Parathyroid adenoma (tissue), 2 donors: ENCODE data around the gene CIB1.
A peak's percentile ranks its signal among the peaks of the same experiment; 100 is the strongest.

Experiments used
- H2AFZ ChIP-seq: fragments of 300-600 bp; sonication (generic); one replicate; pipeline ENCODE4 v1.7.0; 2017; ENCODE audit warnings: antibody characterized with exemption, mild to moderate bottlenecking
- H3K27ac ChIP-seq: fragments of 300-600 bp; sonication (generic); one replicate; pipeline ENCODE4 v1.7.0; 2017
- H3K27me3 ChIP-seq: fragments of 300-600 bp; sonication (generic); one replicate; pipeline ENCODE4 v1.7.0; 2017; ENCODE audit warnings: low read length; ENCODE audit not compliant: control insufficient read depth, insufficient read depth
- H3K36me3 ChIP-seq: fragments of 300-600 bp; sonication (generic); one replicate; pipeline ENCODE4 v1.7.0; 2017; ENCODE audit warnings: low read length; ENCODE audit not compliant: control insufficient read depth, insufficient read depth
- H3K4me1 ChIP-seq: fragments of 300-600 bp; sonication (generic); one replicate; pipeline ENCODE4 v1.7.0; 2017; ENCODE audit warnings: control low read depth
- H3K4me2 ChIP-seq: fragments of 300-600 bp; sonication (generic); one replicate; pipeline ENCODE4 v1.7.0; 2017; ENCODE audit warnings: low read length
- H3K4me3 ChIP-seq: fragments of 300-600 bp; sonication (generic); one replicate; pipeline ENCODE4 v1.7.0; 2017; ENCODE audit warnings: low read depth, low read length
- H3K79me2 ChIP-seq: fragments of 300-600 bp; sonication (generic); one replicate; pipeline ENCODE4 v1.7.0; 2017; ENCODE audit warnings: control low read depth
- H3K9ac ChIP-seq: fragments of 300-600 bp; sonication (generic); one replicate; pipeline ENCODE4 v1.7.0; 2017; ENCODE audit warnings: mild to moderate bottlenecking
- H3K9me3 ChIP-seq: fragments of 300-600 bp; sonication (generic); one replicate; pipeline ENCODE4 v1.7.0; 2017; ENCODE audit warnings: low read length; ENCODE audit not compliant: control insufficient read depth
- CTCF ChIP-seq: fragments of 300-600 bp; sonication (generic); IDR thresholded peaks from one replicate; pipeline ENCODE4 v1.7.0; 2017; ENCODE audit warnings: antibody characterized with exemption, mild to moderate bottlenecking
- donor health status: primary hyperparathyroidism.

The CIB1 gene

GRCh38 chr15:90184119-90184785, 49.5 kb downstream of the CIB1 start:
- H3K9ac ChIP-seq, result peak overlapping the region; percentile 53
- peak overlapping the region; percentile 99 for H3K27ac ChIP-seq
- TF ChIP-seq CTCF, result no peak
- peak overlapping the region; percentile 59 for H3K4me2 ChIP-seq
- no peaks in the 10 kb centered on the region for H3K36me3 ChIP-seq
- H3K79me2 ChIP-seq, result no peaks in the 10 kb centered on the region
- no peaks in the 10 kb centered on the region for H3K27me3 ChIP-seq
- no peaks in the 10 kb centered on the region for H3K9me3 ChIP-seq
- H2AFZ ChIP-seq, result peak overlapping the region; percentile 65
- peak overlapping the region; percentile 68 for H3K4me3 ChIP-seq
- peaks cover 6% of the 10 kb centered on the region for H3K4me1 ChIP-seq

GRCh38 chr15:90181776-90182175, 52.0 kb downstream of the CIB1 start:
- Histone ChIP-seq H3K4me2 (no peak overlapping the region), H3K4me3 (no peak overlapping the region), H3K27ac (no peak overlapping the region), H3K9me3 (no peaks in the 10 kb centered on the region), H3K36me3 (no peaks in the 10 kb centered on the region), H3K4me1 (peaks cover 6% of the 10 kb centered on the region), H3K9ac (no peak overlapping the region), H3K79me2 (no peaks in the 10 kb centered on the region), H3K27me3 (no peaks in the 10 kb centered on the region), H2AFZ (no peak overlapping the region)
- no peak for TF ChIP-seq CTCF
